ENCODE results near the gene NMNAT2. TPM values are rescaled to one million over a fixed set of nuclear protein-coding genes. Genes with fewer than 3 reads are reported as not detected.

Gene NMNAT2
- total RNA-seq, 4 donors from 2014 or later, result 1.0 to 4.5 (median 2.4) TPM

GRCh38 chr1:183209533-183210158 is 208.5 kb downstream of the NMNAT2 start:
- TF ChIP-seq CTCF (IDR thresholded peaks at IDR 0.05; ENCODE audit: low read depth), result no peak

GRCh38 chr1:183206538-183207122 is 211.6 kb downstream of the NMNAT2 start:
- TF ChIP-seq CTCF (IDR thresholded peaks at IDR 0.05; ENCODE audit: low read depth), result no peak

DNA sequence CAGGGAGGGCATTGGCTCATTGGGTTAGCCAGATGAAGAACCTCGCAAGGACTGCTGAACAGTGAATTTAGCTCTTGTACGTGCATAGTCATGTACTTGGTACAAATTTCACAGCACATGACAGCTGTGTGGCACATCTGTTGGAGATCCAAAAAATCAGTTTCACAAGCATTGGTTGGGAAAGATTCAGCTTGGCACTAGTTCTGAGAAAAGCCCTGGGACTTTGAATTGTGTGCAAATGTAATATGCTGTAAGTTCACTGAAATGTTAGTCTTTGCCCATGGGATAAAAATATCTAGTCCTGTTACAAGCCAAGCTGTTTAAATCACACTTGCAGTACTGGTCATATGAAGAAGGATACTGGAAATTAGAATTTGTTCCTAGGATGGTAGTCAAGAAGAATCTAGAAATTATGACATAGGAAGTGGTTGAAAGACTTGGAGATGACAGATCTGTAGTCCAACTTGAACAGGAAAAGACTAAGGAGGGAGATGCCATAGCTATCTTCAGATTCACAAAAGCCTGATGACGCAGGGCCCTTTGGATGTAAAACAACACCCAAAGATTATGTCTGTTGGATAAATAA is 212.9 kb downstream of the NMNAT2 start:
- TF ChIP-seq CTCF (IDR thresholded peaks at IDR 0.05; ENCODE audit: low read depth), result no peak

- no peak for TF ChIP-seq CTCF (IDR thresholded peaks at IDR 0.05; ENCODE audit: low read depth)
Observed at GRCh38 chr1:183203094-183203493, 215.1 kb downstream of the NMNAT2 start.

GRCh38 chr1:183200451-183200850 is 217.7 kb downstream of the NMNAT2 start:
- no peak for TF ChIP-seq CTCF (IDR thresholded peaks at IDR 0.05; ENCODE audit: low read depth)

DNA sequence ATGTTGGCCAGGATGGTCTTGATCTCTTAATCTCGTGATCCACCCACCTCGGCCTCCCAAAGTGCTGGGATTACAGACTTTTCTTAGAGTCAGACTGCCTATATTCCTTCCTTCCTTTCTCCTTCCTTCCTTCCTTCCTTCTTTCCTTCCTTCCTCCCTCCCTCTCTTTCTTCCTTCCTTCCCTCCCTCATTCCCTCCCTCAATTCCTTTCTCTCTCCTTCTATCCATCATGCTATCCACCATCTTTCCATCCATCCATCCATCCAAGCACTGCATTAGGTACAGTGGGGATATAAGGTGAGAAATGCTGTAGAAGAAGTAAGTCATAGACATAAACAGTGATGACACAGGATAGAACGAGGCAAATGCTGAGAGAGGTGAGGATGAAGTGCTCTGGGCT is 218.9 kb downstream of the NMNAT2 start:
- no peak for TF ChIP-seq CTCF (IDR thresholded peaks at IDR 0.05; ENCODE audit: low read depth)

DNA sequence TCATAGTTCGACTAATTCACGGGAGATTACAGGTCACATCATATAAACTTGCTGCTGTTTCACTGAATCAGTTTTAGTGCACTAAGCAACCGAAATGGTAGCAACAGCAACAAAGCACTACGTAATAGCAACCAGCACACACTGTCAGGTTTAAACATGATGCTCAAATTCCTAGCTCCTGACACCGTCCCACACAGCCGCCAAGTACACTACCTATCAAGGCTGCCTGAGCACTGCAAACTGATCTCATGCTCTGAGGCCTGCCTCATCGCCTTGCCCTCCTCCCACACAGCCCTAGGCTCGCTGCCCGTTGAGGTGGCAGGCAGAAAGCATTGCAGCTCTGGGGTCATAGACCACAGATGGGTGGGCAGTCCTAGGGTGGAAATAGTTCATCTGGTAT is 219.7 kb downstream of the NMNAT2 start:
- TF ChIP-seq CTCF (IDR thresholded peaks at IDR 0.05; ENCODE audit: low read depth), result no peak

Other genes starting within 250 kb of the NMNAT2 start
- 1 to 10 TPM; 2.4 to 4.2 (median 2.8) TPM for gene LAMC2, start 232.1 kb downstream of the NMNAT2 start, total RNA-seq
- gene SMG7, start 54.1 kb upstream of the NMNAT2 start, total RNA-seq, result 10 to 100 TPM; 33.7 to 42.8 (median 36.5) TPM
- 100 to 1,000 TPM in 1 of 4 donors, 10 to 100 TPM in 3; 12.6 to 128 (median 36.2) TPM for gene NCF2, start 172.1 kb upstream of the NMNAT2 start, total RNA-seq
- 100 to 1,000 TPM in 2 of 4 donors, 10 to 100 TPM in 2; 59.7 to 202 (median 102) TPM for gene ARPC5, start 217.4 kb upstream of the NMNAT2 start, total RNA-seq
- gene APOBEC4, start 234.9 kb upstream of the NMNAT2 start, total RNA-seq, result not detected